Adipocyte (in vitro differentiated cells): ENCODE results near the gene CGB8.
A peak's percentile ranks its signal among the peaks of the same experiment; 100 is the strongest.
"Not testable (repeated sequence)": the region's sequence is repeated elsewhere in the genome, so short reads cannot be mapped to it uniquely, and the experiment has no call there.

ENCODE experiments used
- DNase-seq: peaks from one replicate; pipeline ENCODE4 v3.0.0-alpha.2; 2015; ENCODE audit warnings: low read depth
- H3K27me3 ChIP-seq: replicated peaks from 2 replicates; pipeline ENCODE4 v1.7.0; 2013; ENCODE audit warnings: mild to moderate bottlenecking, low read length, moderate library complexity; ENCODE audit not compliant: control insufficient read depth, insufficient read depth
- H3K36me3 ChIP-seq: 2 replicates; pipeline ENCODE4 v1.7.0; 2013; ENCODE audit warnings: low read length, mild to moderate bottlenecking, moderate library complexity; ENCODE audit not compliant: control insufficient read depth, insufficient read depth, severe bottlenecking
- H3K4me1 ChIP-seq: 2 replicates; pipeline ENCODE4 v1.7.0; 2013; ENCODE audit warnings: mild to moderate bottlenecking, low read length, moderate library complexity; ENCODE audit not compliant: control insufficient read depth, insufficient read depth
- H3K4me3 ChIP-seq: 2 replicates; pipeline ENCODE4 v1.7.0; 2013; ENCODE audit warnings: mild to moderate bottlenecking, low read length, moderate library complexity
- H3K9ac ChIP-seq: 2 replicates; pipeline ENCODE4 v1.7.0; 2013; ENCODE audit warnings: mild to moderate bottlenecking, low read length, moderate library complexity
- H3K9me3 ChIP-seq: 2 replicates; pipeline ENCODE4 v1.7.0; 2013; ENCODE audit warnings: mild to moderate bottlenecking, low read length, moderate library complexity; ENCODE audit not compliant: control insufficient read depth

CGB8 gene

GRCh38 chr19:49080392-49080791 lies 31.5 kb upstream of the CGB8 start:
- H3K36me3 ChIP-seq: no peaks in the 10 kb centered on the region
- no peak overlapping the region for H3K4me3 ChIP-seq
- no peak for DNase-seq
- no peaks in the 10 kb centered on the region for H3K27me3 ChIP-seq
- H3K4me1 ChIP-seq: peaks cover 3% of the 10 kb centered on the region
- no peaks in the 10 kb centered on the region for H3K9me3 ChIP-seq
- no peak overlapping the region for H3K9ac ChIP-seq

DNA sequence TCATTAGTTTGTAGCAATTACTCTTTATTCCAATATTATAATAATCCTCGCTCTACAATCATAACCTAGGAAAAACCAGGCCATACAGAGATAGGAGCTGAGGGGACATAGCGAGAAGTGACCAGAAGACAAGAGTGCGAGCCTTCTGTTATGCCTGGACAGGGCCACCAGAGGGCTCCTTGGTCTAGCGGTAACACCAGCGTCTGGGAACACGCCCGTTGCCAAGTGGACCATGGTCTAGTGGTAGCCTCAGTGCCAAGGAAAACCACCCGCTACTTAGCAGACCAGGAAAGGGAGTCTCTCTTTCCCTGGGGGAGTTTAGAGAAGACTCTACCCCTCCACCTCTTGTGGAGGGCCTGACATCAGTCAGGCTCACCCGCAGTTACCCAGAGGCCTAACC lies 26.0 kb upstream of the CGB8 start:
- not testable (repeated sequence) for H3K4me3 ChIP-seq, H3K9me3 ChIP-seq, H3K4me1 ChIP-seq, H3K9ac ChIP-seq, H3K36me3 ChIP-seq
- peak; percentile 73 for DNase-seq
- peaks cover 25% of the 10 kb centered on the region for H3K27me3 ChIP-seq

GRCh38 chr19:49073514-49074378 lies 24.8 kb upstream of the CGB8 start:
- H3K27me3 ChIP-seq: peaks cover 30% of the 10 kb centered on the region
- no peak overlapping the region for H3K9ac ChIP-seq
- H3K36me3 ChIP-seq: no peaks in the 10 kb centered on the region
- H3K4me3 ChIP-seq: no peak overlapping the region
- peaks cover 7% of the 10 kb centered on the region for H3K9me3 ChIP-seq
- H3K4me1 ChIP-seq: no peaks in the 10 kb centered on the region
- DNase-seq: no peak

- Histone ChIP-seq H3K4me1 (no peaks in the 10 kb centered on the region), H3K4me3 (no peak overlapping the region), H3K9me3 (peaks cover 8% of the 10 kb centered on the region), H3K36me3 (no peaks in the 10 kb centered on the region), H3K27me3 (peaks cover 38% of the 10 kb centered on the region), H3K9ac (no peak overlapping the region)
- no peak for DNase-seq
Measured at GRCh38 chr19:49071860-49072547, 23.1 kb upstream of the CGB8 start.

- DNase-seq: no peak
Measured at GRCh38 chr19:49070416-49070815, 21.5 kb upstream of the CGB8 start.

DNA sequence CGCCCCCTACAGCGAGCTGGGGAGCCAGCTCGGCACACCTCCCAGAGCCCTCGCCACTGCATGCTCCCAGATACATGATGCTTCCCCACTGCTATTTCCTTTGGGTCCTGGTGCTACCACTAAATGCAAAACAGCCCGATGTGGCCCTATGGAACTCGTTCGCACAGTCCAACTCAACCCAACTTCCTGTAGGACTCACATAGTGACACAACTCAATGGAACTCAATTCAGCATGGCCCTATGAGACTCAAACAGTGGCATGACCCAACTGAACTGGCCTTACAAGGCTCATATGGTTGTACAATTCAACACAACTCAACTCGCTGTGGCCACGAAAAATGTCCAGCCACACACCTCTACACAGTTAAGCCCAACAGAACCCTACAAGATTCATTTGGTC lies 20.1 kb upstream of the CGB8 start:
- no peak for DNase-seq
- H3K9me3 ChIP-seq: peaks cover 8% of the 10 kb centered on the region
- no peaks in the 10 kb centered on the region for H3K36me3 ChIP-seq
- H3K9ac ChIP-seq: no peak overlapping the region
- H3K4me3 ChIP-seq: no peak overlapping the region
- H3K4me1 ChIP-seq: no peaks in the 10 kb centered on the region
- peaks cover 55% of the 10 kb centered on the region for H3K27me3 ChIP-seq

More at GRCh38 chr19:49070416-49070815, 21.5 kb upstream of the CGB8 start:
- no peak overlapping the region for H3K4me3 ChIP-seq
- no peak overlapping the region for H3K9ac ChIP-seq
- H3K9me3 ChIP-seq: peaks cover 8% of the 10 kb centered on the region
- H3K4me1 ChIP-seq: no peaks in the 10 kb centered on the region
- peaks cover 48% of the 10 kb centered on the region for H3K27me3 ChIP-seq
- no peaks in the 10 kb centered on the region for H3K36me3 ChIP-seq

- Histone ChIP-seq H3K4me3 (no peak overlapping the region), H3K27me3 (peaks cover 48% of the 10 kb centered on the region), H3K4me1 (no peaks in the 10 kb centered on the region), H3K9me3 (peaks cover 8% of the 10 kb centered on the region), H3K36me3 (no peaks in the 10 kb centered on the region), H3K9ac (no peak overlapping the region)
- no peak for DNase-seq
Measured at GRCh38 chr19:49067554-49067953, 18.6 kb upstream of the CGB8 start.

- no peak overlapping the region for H3K9ac ChIP-seq
- no peak overlapping the region for H3K4me3 ChIP-seq
- no peak for DNase-seq
- H3K9me3 ChIP-seq: peaks cover 8% of the 10 kb centered on the region
- peaks cover 44% of the 10 kb centered on the region for H3K27me3 ChIP-seq
- no peaks in the 10 kb centered on the region for H3K36me3 ChIP-seq
- H3K4me1 ChIP-seq: no peaks in the 10 kb centered on the region
Measured at GRCh38 chr19:49065905-49066512, 17.1 kb upstream of the CGB8 start.

GRCh38 chr19:49064768-49065611 lies 16.1 kb upstream of the CGB8 start, which contains the start of gene NTF4:
NTF4 (minus strand) TSS chr19:49064818; CDS start chr19:49061997, 2,821 bp downstream.
- H3K4me3 ChIP-seq: no peak within 1 kb of the TSS
- no peaks in the 10 kb centered on the region for H3K36me3 ChIP-seq
- peak; percentile 42 for DNase-seq
- peaks cover 43% of the 10 kb centered on the region for H3K27me3 ChIP-seq
- H3K9me3 ChIP-seq: peaks cover 8% of the 10 kb centered on the region
- H3K9ac ChIP-seq: no peak within 1 kb of the TSS
- no peaks in the 10 kb centered on the region for H3K4me1 ChIP-seq

DNA sequence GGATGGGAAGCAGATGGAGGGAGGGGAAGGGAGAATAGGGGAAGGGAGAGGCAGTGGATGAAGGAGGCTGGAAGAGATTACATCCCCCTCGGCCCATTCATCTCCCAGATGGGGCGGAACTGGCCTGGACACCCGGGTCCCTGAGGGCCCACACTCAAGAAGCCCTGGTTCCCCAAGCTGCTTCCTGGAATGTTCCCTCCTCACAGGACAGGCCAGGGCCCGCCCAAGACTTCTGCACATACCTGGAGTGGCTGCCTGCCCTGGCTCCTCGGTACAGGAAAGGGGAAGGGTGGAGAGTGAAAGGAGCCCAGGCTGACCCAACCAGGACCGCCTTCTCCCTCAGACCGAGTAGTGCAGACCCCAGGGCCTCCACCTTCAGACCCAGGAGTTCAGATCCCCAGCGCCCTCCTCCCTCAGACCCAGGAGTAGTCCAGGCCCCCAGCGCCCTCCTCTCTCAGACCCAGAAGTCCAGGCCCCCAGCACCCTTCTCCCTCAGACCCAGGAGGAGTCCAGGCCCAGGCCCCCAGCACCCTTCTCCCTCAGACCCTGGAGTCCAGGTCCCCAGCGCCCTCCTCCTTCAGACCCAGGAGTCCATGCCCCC lies 15.2 kb upstream of the CGB8 start:
- H3K4me1 ChIP-seq: no peaks in the 10 kb centered on the region
- H3K4me3 ChIP-seq: no peak overlapping the region
- peaks cover 5% of the 10 kb centered on the region for H3K9me3 ChIP-seq
- no peak for DNase-seq
- no peak overlapping the region for H3K9ac ChIP-seq
- H3K27me3 ChIP-seq: peaks cover 45% of the 10 kb centered on the region
- H3K36me3 ChIP-seq: no peaks in the 10 kb centered on the region
